Hematopoietic multipotent progenitor cell (in vitro differentiated cells): Measurements from ENCODE around the gene GRIP1. TPM values are rescaled to one million over a fixed set of nuclear protein-coding genes. Genes with fewer than 3 reads are reported as not detected.

Source experiments
- DNase-seq, 3 donors: peaks; one replicate each; pipeline ENCODE4 v3.0.0-alpha.2; 2011 to 2015; ENCODE audit warnings: low read depth in 2 of 3, low spot score in 2 of 3
- total RNA-seq: library from RNA; depleted of rRNA; stranded (reverse); fragments of >200 nt; gene quantifications from one replicate; pipeline ENCODE4 v1.2.3, GENCODE V29; 2012

GRIP1 gene
- total RNA-seq, 1 donor: 0.54 TPM

- no peak for DNase-seq
Measured at GRCh38 chr12:66653796-66654195, 25.1 kb downstream of the GRIP1 start.

- DNase-seq: no peak
Measured at GRCh38 chr12:66648033-66648735, 30.7 kb downstream of the GRIP1 start.

GRCh38 chr12:66647034-66647691, 31.7 kb downstream of the GRIP1 start:
- no peak for DNase-seq

GRCh38 chr12:66644151-66644550, 34.7 kb downstream of the GRIP1 start:
- DNase-seq: no peak

GRCh38 chr12:66640691-66641460, 38.0 kb downstream of the GRIP1 start:
- DNase-seq: no peak

- no peak for DNase-seq
Measured at GRCh38 chr12:66638666-66639065, 40.2 kb downstream of the GRIP1 start.

GRCh38 chr12:66637699-66638301, 41.1 kb downstream of the GRIP1 start:
- DNase-seq: no peak

GRCh38 chr12:66636771-66637170, 42.1 kb downstream of the GRIP1 start:
- DNase-seq: no peak

GRCh38 chr12:66633676-66634075, 45.2 kb downstream of the GRIP1 start:
- no peak for DNase-seq

GRCh38 chr12:66629138-66629870, 49.6 kb downstream of the GRIP1 start:
- DNase-seq: no peak

- no peak for DNase-seq
Measured at GRCh38 chr12:66627988-66628317, 50.9 kb downstream of the GRIP1 start.

- DNase-seq: no peak
Measured at GRCh38 chr12:66627270-66627987, 51.4 kb downstream of the GRIP1 start.

GRCh38 chr12:66624806-66625205, 54.1 kb downstream of the GRIP1 start:
- no peak for DNase-seq

GRCh38 chr12:66623455-66623854, 55.4 kb downstream of the GRIP1 start:
- DNase-seq: peak in 2 of 3 donors; percentile 18 to 44

- peak in 2 of 3 donors; percentile 9 to 26 for DNase-seq
Measured at GRCh38 chr12:66620688-66621087, 58.2 kb downstream of the GRIP1 start.

GRCh38 chr12:66620026-66620425, 58.9 kb downstream of the GRIP1 start:
- no peak for DNase-seq

GRCh38 chr12:66617991-66618390, 60.9 kb downstream of the GRIP1 start:
- DNase-seq: no peak

GRCh38 chr12:66612090-66612775, 66.6 kb downstream of the GRIP1 start:
- DNase-seq: no peak

- DNase-seq: no peak
Measured at GRCh38 chr12:66607147-66607546, 71.7 kb downstream of the GRIP1 start.
